ENCODE data around the gene SCD. TPM values are rescaled to one million over a fixed set of nuclear protein-coding genes. Genes with fewer than 3 reads are reported as not detected.

The SCD gene
- total and polyA plus RNA-seq, 2 of the 13 experiments (the other 11 are each of a cell fraction or from before 2014, with no cell fraction given): 492 to 512 TPM

DNA sequence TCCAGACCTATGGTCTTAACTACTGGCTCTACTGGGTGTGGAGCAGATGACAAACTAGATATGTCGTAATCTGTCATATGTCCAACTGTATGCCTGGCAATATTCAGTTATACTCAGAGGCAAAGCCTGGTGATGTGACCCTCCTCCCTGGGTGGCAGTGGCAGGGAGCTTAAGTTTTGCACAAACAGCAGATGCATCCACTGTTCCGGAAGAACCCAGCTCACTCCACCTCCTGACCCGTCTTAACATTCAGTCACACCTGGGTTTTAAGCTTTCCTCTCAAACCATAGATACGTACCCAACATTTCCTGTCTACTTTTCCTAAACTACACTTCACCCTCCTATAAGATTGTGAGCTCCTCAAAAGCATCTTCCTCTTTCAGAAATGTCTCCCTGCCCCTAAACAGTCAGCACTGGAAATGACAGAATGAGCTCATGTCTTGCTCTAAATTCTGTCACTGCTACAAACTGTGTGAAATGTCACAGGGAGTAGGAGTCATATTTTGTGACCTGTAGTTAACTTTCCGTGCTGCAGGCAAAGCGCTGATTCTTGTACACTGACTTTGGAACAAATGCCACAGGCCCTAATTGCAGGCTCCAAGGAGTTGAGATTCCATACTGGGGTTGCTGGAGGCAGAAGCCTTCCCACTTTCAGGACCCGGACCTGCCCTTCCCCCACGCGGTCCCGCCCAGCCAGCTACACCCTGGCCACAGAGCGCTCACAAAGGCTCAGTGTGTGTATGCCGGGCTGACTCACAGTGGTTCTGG is 23.9 kb downstream of the SCD start (continued):
- TF ChIP-seq, protein P1, sequence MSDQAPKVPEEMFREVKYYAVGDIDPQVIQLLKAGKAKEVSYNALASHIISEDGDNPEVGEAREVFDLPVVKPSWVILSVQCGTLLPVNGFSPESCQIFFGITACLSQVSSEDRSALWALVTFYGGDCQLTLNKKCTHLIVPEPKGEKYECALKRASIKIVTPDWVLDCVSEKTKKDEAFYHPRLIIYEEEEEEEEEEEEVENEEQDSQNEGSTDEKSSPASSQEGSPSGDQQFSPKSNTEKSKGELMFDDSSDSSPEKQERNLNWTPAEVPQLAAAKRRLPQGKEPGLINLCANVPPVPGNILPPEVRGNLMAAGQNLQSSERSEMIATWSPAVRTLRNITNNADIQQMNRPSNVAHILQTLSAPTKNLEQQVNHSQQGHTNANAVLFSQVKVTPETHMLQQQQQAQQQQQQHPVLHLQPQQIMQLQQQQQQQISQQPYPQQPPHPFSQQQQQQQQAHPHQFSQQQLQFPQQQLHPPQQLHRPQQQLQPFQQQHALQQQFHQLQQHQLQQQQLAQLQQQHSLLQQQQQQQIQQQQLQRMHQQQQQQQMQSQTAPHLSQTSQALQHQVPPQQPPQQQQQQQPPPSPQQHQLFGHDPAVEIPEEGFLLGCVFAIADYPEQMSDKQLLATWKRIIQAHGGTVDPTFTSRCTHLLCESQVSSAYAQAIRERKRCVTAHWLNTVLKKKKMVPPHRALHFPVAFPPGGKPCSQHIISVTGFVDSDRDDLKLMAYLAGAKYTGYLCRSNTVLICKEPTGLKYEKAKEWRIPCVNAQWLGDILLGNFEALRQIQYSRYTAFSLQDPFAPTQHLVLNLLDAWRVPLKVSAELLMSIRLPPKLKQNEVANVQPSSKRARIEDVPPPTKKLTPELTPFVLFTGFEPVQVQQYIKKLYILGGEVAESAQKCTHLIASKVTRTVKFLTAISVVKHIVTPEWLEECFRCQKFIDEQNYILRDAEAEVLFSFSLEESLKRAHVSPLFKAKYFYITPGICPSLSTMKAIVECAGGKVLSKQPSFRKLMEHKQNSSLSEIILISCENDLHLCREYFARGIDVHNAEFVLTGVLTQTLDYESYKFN (CRISPR knock-in tag; conservative IDR thresholded peaks at IDR 0.05): peak; percentile 84
- TF ChIP-seq RBAK (CRISPR knock-in tag; IDR thresholded peaks at IDR 0.05): no peak
- TF ChIP-seq, protein P2, sequence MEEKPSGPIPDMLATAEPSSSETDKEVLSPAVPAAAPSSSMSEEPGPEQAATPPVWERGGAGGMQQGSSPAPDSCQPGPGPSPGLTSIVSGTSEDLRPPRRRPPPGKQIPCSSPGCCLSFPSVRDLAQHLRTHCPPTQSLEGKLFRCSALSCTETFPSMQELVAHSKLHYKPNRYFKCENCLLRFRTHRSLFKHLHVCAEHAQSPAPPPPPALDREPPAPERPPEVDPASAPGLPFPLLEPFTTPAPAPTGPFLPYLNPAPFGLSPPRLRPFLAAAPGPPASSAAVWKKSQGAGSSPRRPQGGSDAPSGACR (CRISPR knock-in tag; IDR thresholded peaks at IDR 0.05): 0 out of 2 replicates have a peak, but pooled peaks have one; percentile 47
- TF ChIP-seq STAT5B (CRISPR knock-in tag; IDR thresholded peaks at IDR 0.05): no peak
- TF ChIP-seq, protein P3, sequence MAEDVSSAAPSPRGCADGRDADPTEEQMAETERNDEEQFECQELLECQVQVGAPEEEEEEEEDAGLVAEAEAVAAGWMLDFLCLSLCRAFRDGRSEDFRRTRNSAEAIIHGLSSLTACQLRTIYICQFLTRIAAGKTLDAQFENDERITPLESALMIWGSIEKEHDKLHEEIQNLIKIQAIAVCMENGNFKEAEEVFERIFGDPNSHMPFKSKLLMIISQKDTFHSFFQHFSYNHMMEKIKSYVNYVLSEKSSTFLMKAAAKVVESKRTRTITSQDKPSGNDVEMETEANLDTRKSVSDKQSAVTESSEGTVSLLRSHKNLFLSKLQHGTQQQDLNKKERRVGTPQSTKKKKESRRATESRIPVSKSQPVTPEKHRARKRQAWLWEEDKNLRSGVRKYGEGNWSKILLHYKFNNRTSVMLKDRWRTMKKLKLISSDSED (CRISPR knock-in tag; IDR thresholded peaks at IDR 0.05): no peak
- no peak for TF ChIP-seq ARHGAP35 (CRISPR knock-in tag; IDR thresholded peaks at IDR 0.05; ENCODE audit: borderline replicate concordance)
- TF ChIP-seq ZNF224 (CRISPR knock-in tag; IDR thresholded peaks at IDR 0.05): no peak
- TF ChIP-seq, protein P4, sequence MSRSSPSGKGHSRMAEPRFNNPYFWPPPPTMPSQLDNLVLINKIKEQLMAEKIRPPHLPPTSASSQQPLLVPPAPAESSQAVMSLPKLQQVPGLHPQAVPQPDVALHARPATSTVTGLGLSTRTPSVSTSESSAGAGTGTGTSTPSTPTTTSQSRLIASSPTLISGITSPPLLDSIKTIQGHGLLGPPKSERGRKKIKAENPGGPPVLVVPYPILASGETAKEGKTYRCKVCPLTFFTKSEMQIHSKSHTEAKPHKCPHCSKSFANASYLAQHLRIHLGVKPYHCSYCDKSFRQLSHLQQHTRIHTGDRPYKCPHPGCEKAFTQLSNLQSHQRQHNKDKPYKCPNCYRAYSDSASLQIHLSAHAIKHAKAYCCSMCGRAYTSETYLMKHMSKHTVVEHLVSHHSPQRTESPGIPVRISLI (CRISPR knock-in tag; IDR thresholded peaks at IDR 0.05; ENCODE audit: borderline replicate concordance): no peak; the same call in 1 of the 2 replicates
- no peak for TF ChIP-seq REXO4 (CRISPR knock-in tag; IDR thresholded peaks at IDR 0.05; ENCODE audit: borderline replicate concordance)
- TF ChIP-seq STAG1 (CRISPR knock-in tag; IDR thresholded peaks at IDR 0.05): 0 out of 2 replicates have a peak, but pooled peaks have one; percentile 4
- TF ChIP-seq ZNF564 (CRISPR knock-in tag; IDR thresholded peaks at IDR 0.05): no peak
- TF ChIP-seq ATM (IDR thresholded peaks at IDR 0.05; ENCODE audit: borderline replicate concordance): no peak
- TF ChIP-seq, protein P5, sequence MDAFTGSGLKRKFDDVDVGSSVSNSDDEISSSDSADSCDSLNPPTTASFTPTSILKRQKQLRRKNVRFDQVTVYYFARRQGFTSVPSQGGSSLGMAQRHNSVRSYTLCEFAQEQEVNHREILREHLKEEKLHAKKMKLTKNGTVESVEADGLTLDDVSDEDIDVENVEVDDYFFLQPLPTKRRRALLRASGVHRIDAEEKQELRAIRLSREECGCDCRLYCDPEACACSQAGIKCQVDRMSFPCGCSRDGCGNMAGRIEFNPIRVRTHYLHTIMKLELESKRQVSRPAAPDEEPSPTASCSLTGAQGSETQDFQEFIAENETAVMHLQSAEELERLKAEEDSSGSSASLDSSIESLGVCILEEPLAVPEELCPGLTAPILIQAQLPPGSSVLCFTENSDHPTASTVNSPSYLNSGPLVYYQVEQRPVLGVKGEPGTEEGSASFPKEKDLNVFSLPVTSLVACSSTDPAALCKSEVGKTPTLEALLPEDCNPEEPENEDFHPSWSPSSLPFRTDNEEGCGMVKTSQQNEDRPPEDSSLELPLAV (CRISPR knock-in tag; conservative IDR thresholded peaks at IDR 0.05; ENCODE audit: low read depth): no peak
- peak; percentile 78 for TF ChIP-seq ZNF883 (CRISPR knock-in tag; IDR thresholded peaks at IDR 0.05; ENCODE audit: not compliant biosample characterization)
- TF ChIP-seq NR3C1 (CRISPR knock-in tag; IDR thresholded peaks at IDR 0.05): no peak
- no peak; the same call in 1 of the 2 replicates for TF ChIP-seq ZMYM3 (CRISPR knock-in tag; IDR thresholded peaks at IDR 0.05)
- no peak for TF ChIP-seq RARG (CRISPR knock-in tag; IDR thresholded peaks at IDR 0.05; ENCODE audit: low read depth)
- TF ChIP-seq ZNF503 (CRISPR knock-in tag; IDR thresholded peaks at IDR 0.05): no peak
